Stimulated activated CD4-positive, alpha-beta T cell treated with anti-CD3 and anti-CD28 coated beads, Interleukin-1b, Interleukin-23, amount 100 ng/mL, for 4 hours (primary cell): Measurements from ENCODE around the gene RNF38.
"Not testable (repeated sequence)": the region's sequence is repeated elsewhere in the genome, so short reads cannot be mapped to it uniquely, and the experiment has no call there.

Experiments
- DNase-seq, 2 donors: peaks; one replicate each; pipeline ENCODE4 v3.0.0-alpha.2; 2020; ENCODE audit warnings: low read depth in 2 of 2

The RNF38 gene

GRCh38 chr9:36294996-36295395, 105.1 kb downstream of the RNF38 start:
- not testable (repeated sequence) for DNase-seq

- no peak for DNase-seq
These were observed 106.2 kb downstream of the RNF38 start for GRCh38 chr9:36293918-36294317.

GRCh38 chr9:36293171-36293570, 106.9 kb downstream of the RNF38 start:
- no peak for DNase-seq

GRCh38 chr9:36292641-36293040, 107.4 kb downstream of the RNF38 start:
- DNase-seq = no peak

GRCh38 chr9:36290996-36291395, 109.1 kb downstream of the RNF38 start:
- no peak for DNase-seq

- DNase-seq = no peak
These were observed 110.1 kb downstream of the RNF38 start for GRCh38 chr9:36289836-36290435.

- DNase-seq = no peak
These were observed 112.0 kb downstream of the RNF38 start for GRCh38 chr9:36288070-36288469.
